IPS DF 6.9 (cell line): ENCODE data around the gene RIT2.

ENCODE experiments used
- DNase-seq: peaks from one replicate; pipeline ENCODE4 v3.0.0-alpha.2; 2013; ENCODE audit warnings: low read depth, low spot score
- H3K27ac ChIP-seq: one replicate; pipeline ENCODE4 v1.5.1; 2013; ENCODE audit warnings: low read length, control low read depth
- H3K27me3 ChIP-seq: 2 replicates; pipeline ENCODE4 v1.6.1; 2013; ENCODE audit warnings: mild to moderate bottlenecking, low read length; ENCODE audit not compliant: control insufficient read depth, insufficient read depth
- H3K36me3 ChIP-seq: 2 replicates; pipeline ENCODE4 v1.6.1; 2013; ENCODE audit warnings: low read length; ENCODE audit not compliant: control insufficient read depth, insufficient read depth
- H3K4me1 ChIP-seq: 2 replicates; pipeline ENCODE4 v1.6.1; 2013; ENCODE audit warnings: low read length; ENCODE audit not compliant: control insufficient read depth, insufficient read depth
- H3K4me3 ChIP-seq: 2 replicates; pipeline ENCODE4 v1.5.1; 2013; ENCODE audit warnings: mild to moderate bottlenecking, low read length
- H3K9me3 ChIP-seq: 2 replicates; pipeline ENCODE4 v1.6.1; 2013; ENCODE audit warnings: low read length, inconsistent platforms; ENCODE audit not compliant: control insufficient read depth, insufficient read depth
- WGBS: extraction: QIAGEN DNeasy Blood & Tissue Kit; methylation state at CpG from one replicate; pipeline ENCODE4 v1.1.7; 2013; ENCODE audit warnings: mixed read lengths, missing lambda C conversion rate; ENCODE audit not compliant: insufficient read length, insufficient coverage; 5-methylcytosine and 5-hydroxymethylcytosine counted together

The RIT2 gene

DNA sequence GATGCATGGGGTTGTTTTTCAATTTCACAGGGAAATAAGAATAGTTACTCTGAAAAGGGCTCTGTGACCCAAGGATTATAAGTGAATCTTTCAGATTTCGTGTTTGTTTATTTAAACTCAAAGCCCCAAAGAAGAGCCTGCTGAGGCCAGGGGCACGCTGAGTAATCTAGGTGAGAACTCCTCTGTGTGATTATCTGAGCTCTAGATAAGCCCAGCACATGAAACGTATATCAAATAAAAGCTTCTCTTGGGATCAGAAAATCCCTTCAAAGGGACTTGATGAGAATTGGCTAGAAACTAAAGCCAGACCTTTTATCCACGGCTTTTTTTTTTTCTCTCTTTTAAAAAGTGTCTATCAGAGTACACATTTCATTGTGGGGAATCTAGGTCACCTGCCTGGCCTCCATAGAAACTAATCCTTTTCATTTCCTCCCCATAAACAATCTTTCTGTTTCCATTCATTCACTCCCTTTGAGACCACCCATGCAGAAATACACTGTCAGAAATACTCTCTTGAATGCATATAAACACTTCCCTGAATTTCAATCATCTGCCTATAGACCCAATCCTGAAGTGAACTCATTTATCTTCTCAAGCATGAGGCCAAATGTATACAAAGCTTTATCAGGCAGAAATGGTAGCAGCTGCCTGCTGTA lies 137.4 kb downstream of the RIT2 start:
- H3K27ac ChIP-seq = no peak overlapping the region
- WGBS = no CpG with 5 or more reads among the region's 4 CpGs

DNA sequence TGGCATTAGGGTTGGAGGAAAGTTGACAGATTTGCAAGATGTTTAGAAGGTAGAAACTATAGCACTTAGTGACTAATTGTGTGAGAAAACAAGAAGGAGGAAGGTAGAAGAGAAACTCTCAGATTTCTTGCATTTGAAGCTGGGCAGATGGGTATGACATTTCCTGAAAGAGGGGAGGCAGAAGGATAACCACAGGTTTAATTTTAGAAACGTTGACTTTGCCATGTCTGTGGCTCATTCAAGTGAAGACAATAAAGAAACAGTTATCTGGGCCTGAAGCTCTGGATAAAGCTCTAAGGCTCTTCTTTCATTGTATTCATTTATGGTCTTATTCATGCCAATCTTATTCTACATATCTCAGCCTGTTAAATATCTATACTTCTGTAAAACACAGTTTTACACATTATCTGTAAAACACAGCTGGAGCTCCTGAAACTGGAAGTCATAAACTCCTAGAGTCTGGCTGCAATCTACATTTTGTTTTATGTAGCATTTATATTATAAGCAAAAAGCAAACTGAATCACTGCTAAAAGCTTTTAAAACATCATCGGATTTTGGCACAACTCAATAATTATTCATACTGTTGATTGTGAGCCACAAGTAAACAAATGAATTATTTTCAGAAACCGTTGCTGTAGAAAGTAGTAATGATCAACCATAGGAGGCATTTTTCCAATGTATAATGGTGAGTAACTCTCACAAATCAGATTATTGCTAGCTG lies 138.5 kb downstream of the RIT2 start:
- no peaks in the 10 kb centered on the region for H3K36me3 ChIP-seq
- no CpG with 5 or more reads among the region's 3 CpGs for WGBS
- H3K27me3 ChIP-seq = no peaks in the 10 kb centered on the region
- DNase-seq = no peak
- no peak overlapping the region for H3K4me3 ChIP-seq
- H3K9me3 ChIP-seq = no peaks in the 10 kb centered on the region
- H3K4me1 ChIP-seq = no peaks in the 10 kb centered on the region
- no peak overlapping the region for H3K27ac ChIP-seq

More for the DNA sequence above, 137.4 kb downstream of the RIT2 start:
- no peak for DNase-seq
- Histone ChIP-seq H3K4me3 (no peak overlapping the region), H3K4me1 (no peaks in the 10 kb centered on the region), H3K36me3 (no peaks in the 10 kb centered on the region), H3K9me3 (no peaks in the 10 kb centered on the region), H3K27me3 (no peaks in the 10 kb centered on the region)

GRCh38 chr18:42969366-42969765 lies 146.1 kb downstream of the RIT2 start:
- no peaks in the 10 kb centered on the region for H3K9me3 ChIP-seq
- no peaks in the 10 kb centered on the region for H3K27me3 ChIP-seq
- no peaks in the 10 kb centered on the region; the same call in 1 of the 2 replicates for H3K36me3 ChIP-seq
- no peaks in the 10 kb centered on the region for H3K4me1 ChIP-seq
- no CpG with 5 or more reads among the region's 2 CpGs for WGBS
- no peak overlapping the region for H3K4me3 ChIP-seq
- no peak for DNase-seq
- H3K27ac ChIP-seq = no peak overlapping the region

- no CpG with 5 or more reads among the region's 3 CpGs for WGBS
- DNase-seq = no peak
- no peaks in the 10 kb centered on the region for H3K4me1 ChIP-seq
- no peak overlapping the region for H3K27ac ChIP-seq
- no peaks in the 10 kb centered on the region for H3K27me3 ChIP-seq
- H3K36me3 ChIP-seq = no peaks in the 10 kb centered on the region; the same call in 1 of the 2 replicates
- no peaks in the 10 kb centered on the region for H3K9me3 ChIP-seq
- H3K4me3 ChIP-seq = no peak overlapping the region
Observed at GRCh38 chr18:42961298-42961697, 154.2 kb downstream of the RIT2 start.

- no peak overlapping the region for H3K27ac ChIP-seq
- WGBS = no CpG with 5 or more reads among the region's 2 CpGs
- no peak overlapping the region for H3K4me3 ChIP-seq
- no peaks in the 10 kb centered on the region for H3K27me3 ChIP-seq
- no peaks in the 10 kb centered on the region for H3K4me1 ChIP-seq
- no peaks in the 10 kb centered on the region for H3K36me3 ChIP-seq
- no peak for DNase-seq
- H3K9me3 ChIP-seq = no peaks in the 10 kb centered on the region
Observed at GRCh38 chr18:42959528-42959927, 156.0 kb downstream of the RIT2 start.

- DNase-seq = no peak
- no CpG with 5 or more reads among the region's 4 CpGs for WGBS
- Histone ChIP-seq H3K9me3 (no peaks in the 10 kb centered on the region), H3K27ac (no peak overlapping the region), H3K4me3 (no peak overlapping the region), H3K36me3 (no peaks in the 10 kb centered on the region), H3K4me1 (no peaks in the 10 kb centered on the region), H3K27me3 (no peaks in the 10 kb centered on the region)
Observed at GRCh38 chr18:42958353-42958752, 157.1 kb downstream of the RIT2 start.

GRCh38 chr18:42956287-42956686 lies 159.2 kb downstream of the RIT2 start:
- Histone ChIP-seq H3K36me3 (no peaks in the 10 kb centered on the region), H3K27ac (no peak overlapping the region), H3K4me1 (no peaks in the 10 kb centered on the region), H3K4me3 (no peak overlapping the region), H3K27me3 (no peaks in the 10 kb centered on the region), H3K9me3 (no peaks in the 10 kb centered on the region)
- WGBS = no CpG with 5 or more reads among the region's 3 CpGs
- no peak for DNase-seq

- no peak for DNase-seq
- whole genome bisulfite sequencing = no CpG with 5 or more reads among the region's 1 CpG
- Histone ChIP-seq H3K27ac (no peak overlapping the region), H3K27me3 (no peaks in the 10 kb centered on the region), H3K4me1 (no peaks in the 10 kb centered on the region), H3K4me3 (no peak overlapping the region), H3K9me3 (no peaks in the 10 kb centered on the region), H3K36me3 (no peaks in the 10 kb centered on the region)
Observed at GRCh38 chr18:42954887-42955286, 160.6 kb downstream of the RIT2 start.

- H3K36me3 ChIP-seq = no peaks in the 10 kb centered on the region
- H3K27me3 ChIP-seq = no peaks in the 10 kb centered on the region
- DNase-seq = no peak
- no peak overlapping the region for H3K4me3 ChIP-seq
- H3K4me1 ChIP-seq = no peaks in the 10 kb centered on the region
- no peaks in the 10 kb centered on the region for H3K9me3 ChIP-seq
- WGBS = no CpG with 5 or more reads among the region's 1 CpG
- no peak overlapping the region for H3K27ac ChIP-seq
Observed at GRCh38 chr18:42953306-42953705, 162.2 kb downstream of the RIT2 start.

- Histone ChIP-seq H3K4me3 (no peak overlapping the region), H3K36me3 (no peaks in the 10 kb centered on the region), H3K9me3 (no peaks in the 10 kb centered on the region), H3K27ac (no peak overlapping the region), H3K4me1 (no peaks in the 10 kb centered on the region), H3K27me3 (no peaks in the 10 kb centered on the region)
- DNase-seq = no peak
Observed at GRCh38 chr18:42950732-42951131, 164.8 kb downstream of the RIT2 start.

DNA sequence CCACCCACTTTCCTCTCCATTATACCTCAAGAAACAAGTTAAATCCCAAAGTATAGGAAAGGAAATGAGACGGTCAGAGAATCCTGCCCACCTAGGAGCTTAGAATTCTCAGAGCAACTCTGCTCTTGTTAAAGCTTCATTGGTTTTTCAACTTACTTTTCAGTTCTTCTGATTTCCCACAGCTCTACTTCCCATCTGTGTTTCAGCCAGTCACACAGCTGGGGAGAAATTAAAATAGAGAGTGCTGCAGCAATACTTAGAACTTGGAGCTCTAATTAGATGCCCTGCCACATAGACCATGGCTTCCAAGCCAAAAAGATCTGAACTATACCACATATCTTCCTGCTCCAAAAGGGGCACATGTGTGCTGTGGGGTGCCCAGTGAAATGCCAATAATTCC lies 166.7 kb downstream of the RIT2 start:
- Histone ChIP-seq H3K27me3 (no peaks in the 10 kb centered on the region), H3K27ac (no peak overlapping the region), H3K9me3 (no peaks in the 10 kb centered on the region), H3K36me3 (no peaks in the 10 kb centered on the region), H3K4me3 (no peak overlapping the region), H3K4me1 (no peaks in the 10 kb centered on the region)
- no peak for DNase-seq
- no CpG with 5 or more reads among the region's 1 CpG for WGBS
